OCI-LY1 (cell line): ENCODE measurements around the gene GRAMD1B.

Experiments used
- H2AFZ ChIP-seq: fragments of 200-600 bp; sonication (generic), shearing (Covaris generic); 2 replicates; pipeline ENCODE4 v1.6.0; 2014; ENCODE audit warnings: antibody characterized with exemption, mild to moderate bottlenecking, low read length
- H3F3A ChIP-seq: fragments of 200-600 bp; sonication (generic), shearing (Covaris generic); 2 replicates; pipeline ENCODE4 v1.6.0; 2014; ENCODE audit warnings: mild to moderate bottlenecking, antibody characterized with exemption, low read length, moderate library complexity; ENCODE audit not compliant: insufficient read depth
- H3K27ac ChIP-seq: fragments of 200-600 bp; sonication (generic); 2 replicates; pipeline ENCODE4 v1.5.1; 2014; ENCODE audit warnings: low read length, mixed run types, mild to moderate bottlenecking, low read depth; ENCODE audit not compliant: poor library complexity, severe bottlenecking
- H3K27me3 ChIP-seq: fragments of 200-600 bp; sonication (generic); 2 replicates; pipeline ENCODE4 v1.6.0; 2014; ENCODE audit warnings: antibody characterized with exemption, mild to moderate bottlenecking, low read length, moderate library complexity; ENCODE audit not compliant: insufficient read depth
- H3K36me3 ChIP-seq: fragments of 200-600 bp; sonication (generic); 2 replicates; pipeline ENCODE4 v1.6.1; 2014; ENCODE audit warnings: mild to moderate bottlenecking, antibody characterized with exemption, low read length, moderate library complexity, mixed read lengths; ENCODE audit not compliant: insufficient read depth
- H3K4me1 ChIP-seq: fragments of 200-600 bp; sonication (generic); 2 replicates; pipeline ENCODE4 v1.5.1; 2014; ENCODE audit warnings: mild to moderate bottlenecking, low read length, moderate library complexity; ENCODE audit not compliant: insufficient read depth, severe bottlenecking
- H3K4me2 ChIP-seq: fragments of 200-600 bp; sonication (generic), shearing (Covaris generic); 2 replicates; pipeline ENCODE4 v1.6.1; 2014; ENCODE audit warnings: low read length
- H3K4me3 ChIP-seq: fragments of 200-600 bp; sonication (generic); 2 replicates; pipeline ENCODE4 v1.5.1; 2014; ENCODE audit warnings: low read length, low read depth, mild to moderate bottlenecking, mixed read lengths; ENCODE audit not compliant: poor library complexity, severe bottlenecking
- H3K79me2 ChIP-seq: fragments of 200-600 bp; shearing (Covaris generic); 2 replicates; pipeline ENCODE4 v1.6.1; 2016; ENCODE audit warnings: mixed run types, low read length, mixed read lengths; ENCODE audit not compliant: insufficient read depth
- H3K9ac ChIP-seq: fragments of 200-600 bp; sonication (generic), shearing (Covaris generic); 2 replicates; pipeline ENCODE4 v1.6.1; 2014; ENCODE audit warnings: mild to moderate bottlenecking, low read length, mixed read lengths
- H3K9me2 ChIP-seq: fragments of 200-600 bp; sonication (generic), shearing (Covaris generic); 2 replicates; pipeline ENCODE4 v1.6.1; 2014; ENCODE audit warnings: low read depth, mild to moderate bottlenecking, low read length, mixed read lengths
- H3K9me3 ChIP-seq: fragments of 200-600 bp; shearing (Covaris generic); 2 replicates; pipeline ENCODE4 v1.6.1; 2014; ENCODE audit warnings: low read length, mixed read lengths
- H4K20me1 ChIP-seq: fragments of 200-600 bp; sonication (generic), shearing (Covaris generic); 2 replicates; pipeline ENCODE4 v1.6.0; 2016; ENCODE audit warnings: mild to moderate bottlenecking, low read length; ENCODE audit not compliant: insufficient read depth
- CTCF ChIP-seq: fragments of 200-600 bp; sonication (generic), shearing (Covaris generic); IDR thresholded peaks from 2 replicates; pipeline ENCODE4 v1.5.1; 2017; ENCODE audit warnings: mild to moderate bottlenecking, antibody characterized with exemption, low read length, moderate library complexity, mixed read lengths
- EZH2 ChIP-seq: fragments of 200-600 bp; sonication (generic), shearing (Covaris generic); IDR thresholded peaks from 2 replicates; pipeline ENCODE4 v1.8.0; 2017; ENCODE audit warnings: borderline replicate concordance, mixed run types, mild to moderate bottlenecking, antibody characterized with exemption, low read length, moderate library complexity, mixed read lengths

Gene GRAMD1B

GRCh38 chr11:123421589-123421988, 8.5 kb upstream of the GRAMD1B start:
- no peaks in the 10 kb centered on the region for H3F3A ChIP-seq
- no peak overlapping the region for H2AFZ ChIP-seq
- no peak overlapping the region for H3K4me2 ChIP-seq
- no peak overlapping the region for H3K9ac ChIP-seq
- no peaks in the 10 kb centered on the region for H3K36me3 ChIP-seq
- no peaks in the 10 kb centered on the region for H3K9me3 ChIP-seq
- no peak for TF ChIP-seq CTCF
- TF ChIP-seq EZH2, result no peak
- no peak overlapping the region for H3K4me3 ChIP-seq
- no peaks in the 10 kb centered on the region for H3K79me2 ChIP-seq
- no peaks in the 10 kb centered on the region for H3K9me2 ChIP-seq
- H4K20me1 ChIP-seq, result no peaks in the 10 kb centered on the region
- no peaks in the 10 kb centered on the region for H3K27me3 ChIP-seq
- H3K4me1 ChIP-seq, result no peaks in the 10 kb centered on the region
- no peak overlapping the region for H3K27ac ChIP-seq

DNA sequence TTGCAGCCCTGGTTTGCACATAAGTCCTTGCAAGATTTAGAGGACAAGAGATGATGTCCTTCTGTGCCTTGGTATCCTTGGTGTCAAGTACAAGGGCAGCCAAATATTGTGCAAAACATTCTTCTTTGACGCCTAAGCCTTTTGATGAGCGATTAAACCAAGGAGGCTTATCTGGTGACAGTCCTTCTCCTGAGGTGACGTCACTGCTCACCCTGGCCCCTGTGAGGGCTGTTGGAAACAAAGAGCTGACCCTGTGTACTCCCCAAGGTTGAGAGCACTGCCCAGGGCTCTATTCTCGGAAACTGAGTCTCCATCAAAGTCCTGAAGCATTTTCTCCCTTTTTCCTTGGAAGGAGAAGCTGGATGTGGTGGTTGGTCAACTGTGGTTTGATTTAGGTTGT, 4.7 kb upstream of the GRAMD1B start:
- Histone ChIP-seq H3K4me2 (no peak overlapping the region), H3K9me3 (no peaks in the 10 kb centered on the region), H4K20me1 (no peaks in the 10 kb centered on the region), H3K4me3 (no peak overlapping the region), H3K9ac (no peak overlapping the region), H3F3A (no peaks in the 10 kb centered on the region), H2AFZ (no peak overlapping the region), H3K9me2 (no peaks in the 10 kb centered on the region), H3K36me3 (no peaks in the 10 kb centered on the region), H3K27ac (no peak overlapping the region), H3K4me1 (no peaks in the 10 kb centered on the region), H3K27me3 (no peaks in the 10 kb centered on the region), H3K79me2 (no peaks in the 10 kb centered on the region)
- no peak for TF ChIP-seq EZH2
- no peak for TF ChIP-seq CTCF

- no peak overlapping the region for H3K9ac ChIP-seq
- no peak overlapping the region for H3K27ac ChIP-seq
- H3K9me3 ChIP-seq, result no peaks in the 10 kb centered on the region
- H4K20me1 ChIP-seq, result no peaks in the 10 kb centered on the region
- H3K4me1 ChIP-seq, result no peaks in the 10 kb centered on the region
- no peak overlapping the region for H2AFZ ChIP-seq
- no peaks in the 10 kb centered on the region for H3K27me3 ChIP-seq
- TF ChIP-seq EZH2 (no peak), CTCF (no peak)
- H3K79me2 ChIP-seq, result no peaks in the 10 kb centered on the region
- no peaks in the 10 kb centered on the region for H3F3A ChIP-seq
- H3K9me2 ChIP-seq, result no peaks in the 10 kb centered on the region
- H3K4me3 ChIP-seq, result no peak overlapping the region
- no peak overlapping the region for H3K4me2 ChIP-seq
- H3K36me3 ChIP-seq, result no peaks in the 10 kb centered on the region
These were observed 3.3 kb upstream of the GRAMD1B start for GRCh38 chr11:123426789-123427188.
